GM19240 (cell line): Measurements from ENCODE around the gene MRPL10.

Source experiments
- DNase-seq: peaks from one replicate; pipeline ENCODE4 v3.0.0; 2011; ENCODE audit warnings: low spot score; ENCODE audit not compliant: insufficient read length

The MRPL10 gene

DNA sequence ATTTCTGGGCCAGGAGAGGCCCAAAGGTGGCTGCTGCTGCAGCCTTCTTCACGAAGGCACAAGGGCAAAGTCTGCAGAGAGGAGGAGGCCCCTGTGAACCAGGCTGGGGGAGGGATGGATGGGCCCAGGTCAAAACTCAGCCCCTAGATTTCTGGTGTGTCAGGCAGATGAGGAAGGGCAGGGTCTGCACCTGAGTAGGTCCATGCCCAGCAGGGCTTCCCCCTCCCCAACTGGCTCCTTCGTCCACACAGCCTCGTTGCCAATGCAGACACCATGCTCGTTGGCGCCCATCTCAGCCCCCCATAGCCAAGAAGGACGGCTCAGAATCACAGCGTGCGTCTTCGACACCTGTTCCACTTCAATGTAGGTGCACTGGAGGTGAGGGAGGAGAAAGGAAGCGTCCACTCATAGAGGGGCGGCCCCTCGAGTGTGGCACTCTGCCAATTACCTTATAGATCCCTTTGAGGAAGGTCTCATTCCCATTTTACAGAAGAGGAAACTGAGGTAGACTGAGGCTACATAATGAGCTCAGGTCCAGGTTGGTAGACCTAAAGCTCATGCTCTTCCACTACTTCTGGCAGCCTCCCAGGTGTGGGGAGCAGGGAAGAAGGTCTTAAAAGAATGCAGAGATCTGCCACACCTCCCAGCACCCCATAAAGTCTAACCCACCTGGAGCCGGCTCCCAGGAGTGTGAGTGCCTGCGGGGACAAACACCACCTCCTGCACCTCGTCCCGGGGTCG is 8.8 kb upstream of the MRPL10 start:
- DNase-seq = no peak

DNA sequence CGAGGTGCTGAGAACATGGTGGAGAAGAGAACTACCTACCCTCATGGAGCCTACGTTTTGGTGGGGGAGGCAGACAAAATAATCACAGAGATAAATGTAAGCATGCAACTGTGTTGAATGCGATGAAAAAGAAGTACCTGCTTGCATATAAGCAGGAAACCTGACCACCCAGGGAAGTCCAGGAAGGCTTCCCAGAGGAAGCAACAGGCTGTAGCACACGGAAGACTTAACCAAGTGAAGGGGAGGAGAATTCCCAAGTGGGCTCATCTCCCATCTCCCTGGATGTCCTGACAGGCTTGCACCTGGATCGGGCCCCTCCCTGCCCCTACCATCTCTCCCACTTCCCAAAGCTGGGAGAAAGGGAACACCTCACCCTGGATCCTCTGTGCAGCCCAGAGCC is 7.7 kb upstream of the MRPL10 start:
- no peak for DNase-seq

DNA sequence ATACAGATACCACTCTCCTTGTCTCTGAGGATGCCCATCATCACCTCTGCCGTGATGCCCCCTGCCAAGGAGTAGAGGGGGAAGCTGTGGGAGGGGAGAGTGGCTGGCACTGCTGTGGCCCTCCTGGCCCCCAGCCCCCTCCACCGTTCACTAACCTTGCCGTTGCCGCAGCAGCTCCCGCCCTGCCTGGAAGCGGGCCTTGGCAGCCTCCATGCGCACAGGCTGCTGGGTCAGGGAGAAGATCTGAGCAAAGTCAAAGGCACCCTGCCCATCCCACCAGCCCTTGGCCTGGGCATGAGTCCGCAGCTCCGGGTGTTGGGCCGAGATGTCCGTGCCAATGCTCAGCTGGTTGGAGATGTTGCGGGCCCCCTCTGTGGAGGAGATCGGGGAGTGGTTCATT is 7.3 kb upstream of the MRPL10 start:
- DNase-seq = no peak

DNA sequence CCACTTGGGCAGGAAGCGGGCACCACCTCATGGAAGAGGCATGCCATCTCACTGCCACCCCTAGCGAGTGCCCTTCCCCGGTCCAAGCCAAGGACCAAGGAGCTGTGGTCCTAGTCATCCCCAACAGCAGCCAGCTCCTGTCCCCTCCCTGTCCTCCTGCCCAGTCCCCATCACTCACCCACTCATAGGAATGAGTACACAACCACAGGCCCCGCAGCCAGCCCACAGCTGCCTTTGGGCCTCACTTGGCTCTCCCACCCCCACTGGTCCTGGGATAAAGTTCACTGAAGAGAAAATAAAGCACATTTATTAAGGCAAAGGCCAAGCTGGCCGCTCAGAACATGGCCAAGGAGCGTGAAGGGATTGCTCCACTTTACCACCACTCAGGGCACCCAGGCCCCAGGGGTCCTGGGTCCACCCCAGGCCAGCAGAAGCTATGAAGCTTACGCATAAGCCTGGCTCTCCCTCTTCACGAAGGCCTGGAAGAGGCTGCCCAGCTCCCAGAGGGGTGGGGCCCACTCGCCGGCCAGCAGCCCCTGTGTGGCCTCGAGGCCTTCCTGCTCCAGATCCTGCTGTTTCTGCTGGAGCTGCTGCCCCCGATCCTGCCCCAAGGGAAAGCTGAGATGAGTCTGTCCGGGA is 6.2 kb upstream of the MRPL10 start:
- DNase-seq = no peak

- no peak for DNase-seq
Observed at GRCh38 chr17:47836601-47837000, 5.3 kb upstream of the MRPL10 start.

- DNase-seq = no peak
Observed at GRCh38 chr17:47834756-47835155, 3.4 kb upstream of the MRPL10 start.

DNA sequence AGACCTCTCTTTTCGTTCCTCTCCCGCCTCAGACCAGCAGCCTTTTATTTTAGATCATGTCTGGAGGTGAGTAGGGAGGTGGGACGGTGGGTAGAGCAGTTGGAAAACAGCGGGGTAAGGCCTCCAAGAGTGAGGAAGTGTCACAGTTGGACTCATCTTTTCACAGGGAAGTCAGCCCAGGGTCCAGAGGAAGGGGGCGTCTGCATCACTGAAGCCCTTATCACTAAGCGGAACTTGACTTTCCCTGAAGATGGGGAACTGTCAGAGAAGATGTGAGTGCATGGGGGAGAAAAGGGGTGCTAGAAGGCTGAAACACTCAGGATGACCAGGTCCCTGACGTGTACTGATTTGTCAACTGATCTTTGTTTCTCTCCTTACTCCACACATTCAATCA is 590 bp upstream of the MRPL10 start:
- no peak for DNase-seq

- no peak for DNase-seq
Observed at GRCh38 chr17:47830396-47831002, 842 bp downstream of the MRPL10 start.

DNA sequence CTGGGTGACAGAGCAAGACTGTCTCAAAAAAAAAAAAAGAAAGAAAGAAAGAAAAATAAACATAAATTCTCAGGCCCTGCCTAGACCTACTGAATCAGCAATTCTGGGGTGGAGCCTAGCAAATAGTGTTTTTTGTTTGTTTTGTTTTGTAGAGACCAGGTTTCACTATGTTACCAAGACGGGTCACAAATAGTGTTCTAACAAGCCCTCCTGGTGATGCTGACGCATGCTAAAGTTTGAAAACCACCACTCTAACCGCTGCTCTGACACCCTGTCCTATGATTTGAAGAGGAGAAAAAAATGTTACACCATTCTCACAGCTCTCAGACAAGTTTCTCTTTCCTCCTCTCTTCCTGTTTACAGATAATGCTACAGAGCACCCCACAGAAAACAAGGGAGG is 1.5 kb downstream of the MRPL10 start:
- no peak for DNase-seq

GRCh38 chr17:47823519-47823918 is 7.8 kb downstream of the MRPL10 start:
- no peak for DNase-seq

DNA sequence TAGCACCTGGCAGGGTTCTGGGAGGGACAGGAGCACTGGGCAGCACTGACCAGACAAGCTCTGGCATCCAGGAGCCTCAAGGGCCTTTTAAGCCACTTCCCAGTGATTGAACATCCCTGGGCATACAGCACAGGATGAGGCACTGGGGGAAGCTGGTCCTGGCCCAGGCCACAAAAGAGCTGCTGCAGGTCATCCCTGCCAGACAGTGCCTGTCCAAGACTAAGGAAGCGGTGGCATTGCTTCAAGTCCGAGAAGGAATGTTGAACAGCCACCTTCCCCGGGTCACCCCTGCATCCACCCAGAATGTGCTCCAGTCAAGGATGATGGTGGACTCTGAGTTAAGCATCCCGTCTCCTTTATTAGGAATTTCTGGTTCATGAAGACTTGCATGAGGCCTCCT is 8.6 kb downstream of the MRPL10 start:
- no peak for DNase-seq

DNA sequence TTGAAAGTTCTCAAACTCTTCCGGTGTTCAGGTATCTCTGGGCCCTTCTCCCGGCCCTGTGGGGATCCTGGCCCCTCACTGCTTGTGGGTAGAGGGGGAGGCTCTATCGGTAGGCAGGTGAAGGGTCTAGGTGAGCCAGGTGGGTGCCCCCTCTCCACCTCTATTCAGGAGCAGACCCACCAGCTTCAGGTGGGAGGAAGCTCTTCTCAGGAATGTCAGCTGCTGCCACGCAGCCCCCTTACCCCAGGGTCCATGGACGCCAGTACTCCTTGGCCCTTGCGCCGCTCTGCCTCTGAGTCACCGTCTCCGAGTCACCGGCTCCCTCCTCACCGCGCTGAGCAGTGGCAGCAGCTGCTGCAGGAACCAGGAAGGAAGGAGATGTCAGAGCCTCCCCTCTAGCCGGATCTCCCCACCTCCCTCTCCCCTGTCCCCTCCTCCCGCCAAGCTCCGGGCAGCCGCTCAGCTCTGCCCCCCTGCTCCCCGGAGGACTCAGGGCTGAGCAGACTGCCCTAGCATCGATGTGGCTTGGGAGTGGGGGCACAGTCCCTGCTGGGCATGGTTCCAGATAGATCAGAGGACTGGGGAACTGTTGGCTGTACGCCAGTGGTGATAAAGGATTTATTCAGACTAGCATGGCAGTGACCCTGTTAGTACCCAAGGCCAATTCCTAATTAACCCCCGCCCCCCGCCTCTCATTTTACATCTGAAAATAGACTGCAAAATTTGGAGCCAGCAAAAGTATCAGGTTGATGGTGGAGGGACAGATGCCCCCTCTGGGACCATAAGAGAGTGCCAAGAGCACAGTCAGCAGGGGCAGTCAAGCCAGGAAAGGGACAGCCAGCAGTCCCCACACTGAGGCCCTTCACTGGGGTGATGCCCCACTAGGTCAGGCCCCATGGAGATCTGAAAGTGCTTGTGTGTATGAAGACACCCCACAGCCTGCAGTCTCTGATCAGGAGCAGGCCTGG is 9.6 kb downstream of the MRPL10 start, which contains the start of gene OSBPL7:
TSS of gene OSBPL7 (minus strand) at position 371 of the 968 bp plus-strand sequence. CDS start 1,516 bp downstream, outside the sequence.
- peak; percentile 93 for DNase-seq

- DNase-seq = no peak
Observed at GRCh38 chr17:47821031-47821423, 10.3 kb downstream of the MRPL10 start.

DNA sequence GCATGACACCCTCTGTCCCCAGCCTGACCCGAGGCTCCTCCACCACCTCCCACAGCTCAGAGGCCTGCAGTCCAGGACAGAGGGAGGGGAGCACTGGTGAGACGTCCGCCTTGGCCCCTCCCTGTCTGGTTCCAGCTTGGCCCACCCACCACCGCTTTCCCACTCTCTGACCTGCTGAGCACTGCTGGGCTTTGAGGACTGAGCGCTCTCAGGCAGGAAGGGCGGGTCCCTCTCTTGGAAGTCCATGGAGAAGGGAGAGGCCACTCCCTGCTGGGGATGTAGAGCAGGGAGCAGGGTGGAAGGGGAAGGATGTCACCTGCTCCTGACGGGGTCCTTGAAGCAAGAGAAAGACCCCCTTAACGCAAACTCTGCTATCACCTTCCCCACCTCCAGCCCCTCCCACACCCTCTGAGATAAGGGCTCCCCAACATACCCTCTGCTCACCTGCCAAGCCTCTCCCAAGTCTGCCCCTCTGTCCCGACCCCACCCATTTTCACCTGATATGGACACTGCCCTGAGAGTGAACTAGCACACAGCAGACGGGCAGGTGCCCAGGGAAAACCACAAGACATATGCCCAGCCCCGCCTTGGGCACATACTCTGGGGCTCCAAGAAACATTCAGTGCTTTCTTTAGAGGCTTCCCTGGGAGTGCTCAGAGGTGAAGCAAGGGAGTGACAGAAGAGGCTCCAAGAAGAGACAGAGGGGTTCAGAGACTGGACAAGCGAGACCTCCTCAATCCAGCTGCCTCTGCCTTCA is 11.1 kb downstream of the MRPL10 start:
- no peak for DNase-seq

DNA sequence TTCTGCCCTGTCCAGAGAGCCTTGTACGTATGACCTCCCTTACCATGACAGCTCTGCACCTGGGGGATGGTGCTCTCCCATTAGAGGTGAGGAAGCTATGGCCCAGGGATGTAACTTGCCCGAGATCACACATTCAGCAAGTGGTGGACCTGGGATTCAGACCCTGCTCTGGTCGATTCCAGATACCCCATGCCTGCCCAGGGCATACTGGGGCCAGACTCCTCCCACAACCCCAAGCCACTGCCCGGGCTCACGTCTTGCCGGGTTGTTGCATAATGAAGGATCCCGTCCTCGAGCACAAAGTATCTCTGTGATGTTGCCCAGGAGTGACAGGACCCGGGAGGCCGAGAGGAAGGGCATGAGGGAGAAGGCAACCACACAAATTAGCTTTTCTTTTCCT is 11.9 kb downstream of the MRPL10 start:
- no peak for DNase-seq

GRCh38 chr17:47818002-47818695 is 13.2 kb downstream of the MRPL10 start:
- no peak for DNase-seq

- DNase-seq = no peak
Observed at GRCh38 chr17:47816947-47817346, 14.4 kb downstream of the MRPL10 start.

- DNase-seq = no peak
Observed at GRCh38 chr17:47816111-47816735, 15.1 kb downstream of the MRPL10 start.

DNA sequence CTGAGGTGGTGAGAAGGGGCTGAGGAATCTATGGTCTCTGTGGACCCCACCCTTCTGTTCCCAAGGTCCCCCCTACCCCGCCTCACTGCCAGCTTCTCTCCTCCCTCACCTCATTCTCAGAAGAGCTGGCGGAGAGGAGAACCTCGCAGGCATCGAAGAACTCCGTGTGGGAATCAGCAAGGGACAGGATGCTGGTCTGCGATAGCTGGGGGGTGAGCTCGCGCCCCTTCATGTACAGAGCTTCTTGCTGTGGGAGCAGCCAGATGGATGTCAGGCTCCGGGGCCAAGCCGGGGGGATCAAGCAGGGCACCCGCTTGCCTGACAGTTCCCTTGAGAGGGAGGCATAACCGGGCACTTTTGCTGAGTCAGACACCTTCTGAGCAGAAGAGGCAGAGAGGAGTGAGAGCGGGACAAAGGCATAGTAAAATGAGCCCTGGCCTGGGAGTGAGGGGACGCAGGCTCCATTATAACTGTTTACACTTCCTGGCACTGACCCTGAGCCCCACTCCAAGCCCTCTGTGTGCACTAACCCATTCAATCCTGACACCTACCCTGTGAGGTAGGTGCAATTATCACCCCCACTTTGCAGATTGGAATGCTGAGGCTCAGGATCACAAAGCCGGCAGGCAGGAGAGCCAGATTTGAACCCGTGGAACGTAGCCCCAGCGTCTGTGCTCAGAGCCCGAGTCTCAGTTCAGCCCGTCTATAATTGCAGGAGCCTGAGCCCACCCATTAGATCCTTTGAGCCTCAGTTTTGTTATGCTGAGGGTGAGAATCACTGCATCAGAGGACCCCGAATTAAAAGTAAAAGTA is 16.0 kb downstream of the MRPL10 start:
- DNase-seq = no peak
